ENCODE measurements around the gene TCEAL2. TPM values are rescaled to one million over a fixed set of nuclear protein-coding genes. Genes with fewer than 3 reads are reported as not detected.
A peak's percentile ranks its signal among the peaks of the same experiment; 100 is the strongest.

Gene TCEAL2
- total RNA-seq, 1 donor from 2014 or later = not detected

GRCh38 chrX:102154900-102155805, 29.7 kb downstream of the TCEAL2 start:
- Histone ChIP-seq H3K27me3 (ENCODE audit: control insufficient read depth, insufficient read depth, low read length) (no peaks in the 10 kb centered on the region), H3K36me3 (ENCODE audit: control insufficient read depth, insufficient read depth, low read length) (no peaks in the 10 kb centered on the region), H3K4me3 (ENCODE audit: low read depth, low read length) (peak overlapping the region; percentile 40)
- FAIRE-seq (no peak), DNase-seq (ENCODE audit: low read depth) (peak; percentile 10)
- TF ChIP-seq CTCF (IDR thresholded peaks at IDR 0.05; ENCODE audit: insufficient read depth, low read length, severe bottlenecking) = no peak

GRCh38 chrX:102155806-102156179, 30.3 kb downstream of the TCEAL2 start, which contains the start of gene BEX5:
Gene BEX5, minus strand, starts transcription at chrX:102155977. Its CDS starts 1,712 bp downstream, at chrX:102154265.
- TF ChIP-seq CTCF (IDR thresholded peaks at IDR 0.05; ENCODE audit: insufficient read depth, low read length, severe bottlenecking) = no peak
- Histone ChIP-seq H3K27me3 (ENCODE audit: control insufficient read depth, insufficient read depth, low read length) (no peaks in the 10 kb centered on the region), H3K4me3 (ENCODE audit: low read depth, low read length) (peak within 1 kb of the TSS; percentile 40), H3K36me3 (ENCODE audit: control insufficient read depth, insufficient read depth, low read length) (no peaks in the 10 kb centered on the region)
- DNase-seq (ENCODE audit: low read depth) (peak; percentile 57), FAIRE-seq (peak; percentile 40)

Other genes starting within 250 kb of the TCEAL2 start
- under 0.01 and 0.13 TPM in 2 replicates for gene ZMAT1, start 193.7 kb upstream of the TCEAL2 start, total RNA-seq
- gene TCEAL6, start 16.8 kb downstream of the TCEAL2 start, total RNA-seq = not detected in 2 replicates
- 1.3 and 1.4 TPM in 2 replicates for gene BEX5, start 30.3 kb downstream of the TCEAL2 start, total RNA-seq
- gene TCP11X1, start 89.6 kb downstream of the TCEAL2 start, total RNA-seq = not detected in 2 replicates
- not detected in 2 replicates for gene NXF2, start 121.5 kb downstream of the TCEAL2 start, total RNA-seq

Data from bronchial epithelial cell (primary cell).